ENCODE results near the gene PNMA8B. TPM values are rescaled to one million over a fixed set of nuclear protein-coding genes. Genes with fewer than 3 reads are reported as not detected.

PNMA8B gene
- total RNA-seq, 1 donor from 2014 or later: 0.75 TPM

Other genes starting within 250 kb of the PNMA8B start
- 49.2 TPM for gene HIF3A, start 198.8 kb downstream of the PNMA8B start, total RNA-seq
- 82.8 TPM for gene PPP5C, start 148.8 kb downstream of the PNMA8B start, total RNA-seq
- gene CCDC8, start 82.3 kb downstream of the PNMA8B start, total RNA-seq: 34.2 TPM
- 0.16 TPM for gene PNMA8C, start 66.9 kb downstream of the PNMA8B start, total RNA-seq
- 11.1 TPM for gene PNMA8A, start 24.3 kb downstream of the PNMA8B start, total RNA-seq
- gene CALM3, start 105.5 kb upstream of the PNMA8B start, total RNA-seq: 271 TPM
- gene PTGIR, start 129.2 kb upstream of the PNMA8B start, total RNA-seq: 8.6 TPM
- gene GNG8, start 140.3 kb upstream of the PNMA8B start, total RNA-seq: not detected
- 23.8 TPM for gene DACT3, start 165.3 kb upstream of the PNMA8B start, total RNA-seq
- gene PRKD2, start 221.2 kb upstream of the PNMA8B start, total RNA-seq: 13.3 TPM